Measurements from ENCODE around the gene FIS1. TPM values are rescaled to one million over a fixed set of nuclear protein-coding genes. Genes with fewer than 3 reads are reported as not detected.

Gene FIS1
- total and polyA plus RNA-seq, 10 of the 15 experiments (the other 5 are each of a cell fraction or from before 2014, with no cell fraction given) = 83.4 to 149 (median 108) TPM

- H4K20me1 ChIP-seq (ENCODE audit: control insufficient read depth, insufficient read depth) = no peaks in the 10 kb centered on the region
- H3K4me2 ChIP-seq (ENCODE audit: control insufficient read depth, insufficient read depth) = no peak overlapping the region
- H3K4me3 ChIP-seq = no peak overlapping the region
- CTCF ChIA-PET = interaction anchor here (1.3 to 2.6 kb wide), 5 partner anchors 10 to 112 kb away, joined by 3 to 13 read pairs (median 11); partner anchors contain the start of gene ZNHIT1
- DNase-seq (ENCODE audit: low read depth, low spot score) (no peak), FAIRE-seq (no peak), ATAC-seq (no peak)
- TF ChIP-seq FOXM1 (IDR thresholded peaks at IDR 0.05; ENCODE audit: low read depth, low read length) (no peak), ZNF687 (IDR thresholded peaks at IDR 0.05) (no peak), IKZF1 (conservative IDR thresholded peaks at IDR 0.05) (no peak), NFIC (IDR thresholded peaks at IDR 0.05; ENCODE audit: low read depth, low read length) (no peak), GABPA (IDR thresholded peaks at IDR 0.05; ENCODE audit: low read depth) (no peak), PML (IDR thresholded peaks at IDR 0.05; ENCODE audit: low read length) (no peak), STAT3 (IDR thresholded peaks at IDR 0.05; ENCODE audit: low read depth, low read length) (no peak), NRF1 (conservative IDR thresholded peaks at IDR 0.05; ENCODE audit: low read depth, low read length) (no peak), EZH2 (IDR thresholded peaks at IDR 0.05; ENCODE audit: borderline replicate concordance, control insufficient read depth, low read depth, low read length) (no peak)
- TF ChIP-seq, protein P1, sequence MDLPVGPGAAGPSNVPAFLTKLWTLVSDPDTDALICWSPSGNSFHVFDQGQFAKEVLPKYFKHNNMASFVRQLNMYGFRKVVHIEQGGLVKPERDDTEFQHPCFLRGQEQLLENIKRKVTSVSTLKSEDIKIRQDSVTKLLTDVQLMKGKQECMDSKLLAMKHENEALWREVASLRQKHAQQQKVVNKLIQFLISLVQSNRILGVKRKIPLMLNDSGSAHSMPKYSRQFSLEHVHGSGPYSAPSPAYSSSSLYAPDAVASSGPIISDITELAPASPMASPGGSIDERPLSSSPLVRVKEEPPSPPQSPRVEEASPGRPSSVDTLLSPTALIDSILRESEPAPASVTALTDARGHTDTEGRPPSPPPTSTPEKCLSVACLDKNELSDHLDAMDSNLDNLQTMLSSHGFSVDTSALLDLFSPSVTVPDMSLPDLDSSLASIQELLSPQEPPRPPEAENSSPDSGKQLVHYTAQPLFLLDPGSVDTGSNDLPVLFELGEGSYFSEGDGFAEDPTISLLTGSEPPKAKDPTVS (IDR thresholded peaks at IDR 0.05; ENCODE audit: low read depth, low read length) = no peak
- TF ChIP-seq, protein P2, sequence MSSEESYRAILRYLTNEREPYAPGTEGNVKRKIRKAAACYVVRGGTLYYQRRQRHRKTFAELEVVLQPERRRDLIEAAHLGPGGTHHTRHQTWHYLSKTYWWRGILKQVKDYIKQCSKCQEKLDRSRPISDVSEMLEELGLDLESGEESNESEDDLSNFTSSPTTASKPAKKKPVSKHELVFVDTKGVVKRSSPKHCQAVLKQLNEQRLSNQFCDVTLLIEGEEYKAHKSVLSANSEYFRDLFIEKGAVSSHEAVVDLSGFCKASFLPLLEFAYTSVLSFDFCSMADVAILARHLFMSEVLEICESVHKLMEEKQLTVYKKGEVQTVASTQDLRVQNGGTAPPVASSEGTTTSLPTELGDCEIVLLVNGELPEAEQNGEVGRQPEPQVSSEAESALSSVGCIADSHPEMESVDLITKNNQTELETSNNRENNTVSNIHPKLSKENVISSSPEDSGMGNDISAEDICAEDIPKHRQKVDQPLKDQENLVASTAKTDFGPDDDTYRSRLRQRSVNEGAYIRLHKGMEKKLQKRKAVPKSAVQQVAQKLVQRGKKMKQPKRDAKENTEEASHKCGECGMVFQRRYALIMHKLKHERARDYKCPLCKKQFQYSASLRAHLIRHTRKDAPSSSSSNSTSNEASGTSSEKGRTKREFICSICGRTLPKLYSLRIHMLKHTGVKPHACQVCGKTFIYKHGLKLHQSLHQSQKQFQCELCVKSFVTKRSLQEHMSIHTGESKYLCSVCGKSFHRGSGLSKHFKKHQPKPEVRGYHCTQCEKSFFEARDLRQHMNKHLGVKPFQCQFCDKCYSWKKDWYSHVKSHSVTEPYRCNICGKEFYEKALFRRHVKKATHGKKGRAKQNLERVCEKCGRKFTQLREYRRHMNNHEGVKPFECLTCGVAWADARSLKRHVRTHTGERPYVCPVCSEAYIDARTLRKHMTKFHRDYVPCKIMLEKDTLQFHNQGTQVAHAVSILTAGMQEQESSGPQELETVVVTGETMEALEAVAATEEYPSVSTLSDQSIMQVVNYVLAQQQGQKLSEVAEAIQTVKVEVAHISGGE (CRISPR knock-in tag; IDR thresholded peaks at IDR 0.05) = no peak
- TF ChIP-seq, protein P3, sequence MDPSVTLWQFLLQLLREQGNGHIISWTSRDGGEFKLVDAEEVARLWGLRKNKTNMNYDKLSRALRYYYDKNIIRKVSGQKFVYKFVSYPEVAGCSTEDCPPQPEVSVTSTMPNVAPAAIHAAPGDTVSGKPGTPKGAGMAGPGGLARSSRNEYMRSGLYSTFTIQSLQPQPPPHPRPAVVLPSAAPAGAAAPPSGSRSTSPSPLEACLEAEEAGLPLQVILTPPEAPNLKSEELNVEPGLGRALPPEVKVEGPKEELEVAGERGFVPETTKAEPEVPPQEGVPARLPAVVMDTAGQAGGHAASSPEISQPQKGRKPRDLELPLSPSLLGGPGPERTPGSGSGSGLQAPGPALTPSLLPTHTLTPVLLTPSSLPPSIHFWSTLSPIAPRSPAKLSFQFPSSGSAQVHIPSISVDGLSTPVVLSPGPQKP (IDR thresholded peaks at IDR 0.05; ENCODE audit: low read depth, low read length) = no peak
- H3K27me3 ChIP-seq (replicated peaks in 1 of 2; ENCODE audit: control insufficient read depth in 2 of 2, insufficient read depth in 2 of 2, low read length in 1 of 2) = no peaks in the 10 kb centered on the region; a peak in 1 of 4 replicates
- intact Hi-C loops (cut with micrococcal nuclease; ENCODE audit: unreplicated experiment) (no loop called here), in situ Hi-C loops (cut with MboI) (no loop called here)
- H2AFZ ChIP-seq (ENCODE audit: control insufficient read depth, low read depth, low read length) = no peak overlapping the region
- SMC1A ChIA-PET (ENCODE audit: uncharacterized antibody, unreplicated experiment) = interaction anchor here (0.8 kb wide), 2 partner anchors 12 to 38 kb away, joined by 3 read pairs; partner anchors contain the start of gene ZNHIT1
- H3K36me3 ChIP-seq (ENCODE audit: control insufficient read depth in 2 of 2, insufficient read depth in 2 of 2, low read length in 1 of 2) = no peaks in the 10 kb centered on the region
- POLR2A ChIA-PET = no interaction called here
- peaks cover 13% of the 10 kb centered on the region for H3K79me2 ChIP-seq (ENCODE audit: control insufficient read depth, insufficient read depth, low read length)
- BruUV-seq (replicated peaks) = no TSS peak
- no peak overlapping the region for H3K27ac ChIP-seq (ENCODE audit: control insufficient read depth, insufficient read depth)
- WGBS (ENCODE audit: insufficient coverage, insufficient replicate concordance, low lambda C conversion rate, missing lambda C conversion rate) = 40% methylated on average over 4 of the region's 4 CpGs
- no peaks in the 10 kb centered on the region for H3K9me3 ChIP-seq (replicated peaks; ENCODE audit: control insufficient read depth, insufficient read depth, low read length)
- RAD21 ChIA-PET (ENCODE audit: unreplicated experiment) = interaction anchor here (0.9 kb wide), 1 partner anchor 111 kb away, joined by 4 read pairs; no protein-coding TSS in a partner anchor
- H3K4me1 ChIP-seq (ENCODE audit: control insufficient read depth, insufficient read depth, low read length) = peaks cover 3% of the 10 kb centered on the region
- no peak overlapping the region for H3K9ac ChIP-seq (ENCODE audit: control insufficient read depth, insufficient read depth, low read length)
Observed at GRCh38 chr7:101255796-101256195, 10.9 kb upstream of the FIS1 start.
